GM19468 (cell line): ENCODE results near the gene FOSL1.

Experiments used
- ATAC-seq: cut with Tn5 transposase; IDR thresholded peaks from one replicate; pipeline ENCODE4 v1.9.1; 2021; ENCODE audit warnings: mild to moderate bottlenecking, moderate library complexity, moderate number of reproducible peaks; ENCODE audit not compliant: unreplicated experiment; ENCODE audit errors: extremely low read depth

Gene FOSL1

GRCh38 chr11:65883786-65884715 lies 16.1 kb downstream of the FOSL1 start:
- no peak for ATAC-seq

GRCh38 chr11:65883058-65883761 lies 17.0 kb downstream of the FOSL1 start:
- ATAC-seq, result no peak

DNA sequence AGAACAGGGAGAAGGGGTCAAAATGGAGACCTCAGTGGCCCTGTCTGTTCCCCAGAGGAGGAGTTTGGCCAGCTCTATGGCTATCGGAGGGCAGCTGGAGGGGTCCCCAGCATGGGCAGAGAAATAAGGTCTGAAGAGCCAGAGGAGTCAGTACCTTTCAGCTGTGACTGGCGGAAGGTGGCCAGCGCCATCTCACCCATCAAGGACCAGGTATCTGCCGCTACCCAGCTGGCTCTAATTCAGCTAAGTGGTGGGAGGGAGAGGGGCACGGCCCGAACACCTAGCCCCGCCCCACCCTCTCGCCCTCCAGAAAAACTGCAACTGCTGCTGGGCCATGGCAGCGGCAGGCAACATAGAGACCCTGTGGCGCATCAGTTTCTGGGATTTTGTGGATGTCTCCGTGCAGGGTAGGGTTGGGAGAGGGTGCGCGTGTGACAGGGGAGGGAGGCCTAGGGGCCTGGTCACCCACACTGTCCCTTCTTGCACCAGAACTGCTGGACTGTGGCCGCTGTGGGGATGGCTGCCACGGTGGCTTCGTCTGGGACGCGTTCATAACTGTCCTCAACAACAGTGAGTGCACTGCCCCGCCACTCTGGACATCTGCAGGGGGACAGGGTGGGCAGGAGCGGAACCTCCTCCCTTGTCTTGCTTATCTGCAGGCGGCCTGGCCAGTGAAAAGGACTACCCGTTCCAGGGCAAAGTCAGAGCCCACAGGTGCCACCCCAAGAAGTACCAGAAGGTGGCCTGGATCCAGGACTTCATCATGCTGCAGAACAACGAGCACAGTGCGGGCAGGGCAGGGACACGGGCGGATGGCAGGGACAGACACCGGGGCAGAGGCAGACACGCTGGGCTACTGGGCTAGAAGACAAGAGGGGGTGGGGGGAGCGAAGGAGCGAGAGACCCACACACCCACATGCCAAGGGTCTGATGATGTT lies 17.8 kb downstream of the FOSL1 start:
- ATAC-seq, result no peak

DNA sequence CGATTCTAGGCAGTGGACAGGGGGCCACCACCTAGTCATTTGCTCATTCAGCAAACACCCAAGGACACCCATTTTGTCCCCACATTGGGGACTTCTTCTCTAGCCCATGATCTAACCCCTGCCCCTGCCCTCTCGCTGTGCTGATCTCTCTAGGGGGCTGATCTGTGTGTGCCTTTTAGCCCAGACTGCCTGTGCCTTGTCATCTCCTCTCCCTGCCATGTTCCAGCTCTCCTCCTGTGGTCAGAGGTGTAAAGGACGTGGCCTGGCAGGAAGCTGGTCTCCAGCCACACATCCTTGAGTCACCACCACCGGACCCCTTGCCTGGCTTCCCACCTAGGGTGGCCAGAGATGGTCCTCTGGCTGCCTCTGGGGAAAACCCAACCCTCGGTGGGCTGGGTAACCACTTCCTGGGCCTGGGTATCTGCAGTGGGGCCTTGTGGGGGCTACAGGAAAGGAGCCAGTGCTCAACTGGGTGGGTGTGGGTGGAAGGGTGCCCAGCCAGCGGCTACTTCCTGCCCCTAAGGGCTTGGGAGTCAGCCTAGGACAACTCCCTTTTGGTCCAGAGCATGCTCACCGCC lies 19.3 kb downstream of the FOSL1 start:
- ATAC-seq, result no peak

GRCh38 chr11:65880027-65880426 lies 20.2 kb downstream of the FOSL1 start:
- no peak for ATAC-seq

GRCh38 chr11:65879617-65880016 lies 20.6 kb downstream of the FOSL1 start, which contains the start of gene CTSW:
Gene CTSW (plus strand): TSS chr11:65879837. CDS start chr11:65879855, 18 bp downstream.
- no peak for ATAC-seq

DNA sequence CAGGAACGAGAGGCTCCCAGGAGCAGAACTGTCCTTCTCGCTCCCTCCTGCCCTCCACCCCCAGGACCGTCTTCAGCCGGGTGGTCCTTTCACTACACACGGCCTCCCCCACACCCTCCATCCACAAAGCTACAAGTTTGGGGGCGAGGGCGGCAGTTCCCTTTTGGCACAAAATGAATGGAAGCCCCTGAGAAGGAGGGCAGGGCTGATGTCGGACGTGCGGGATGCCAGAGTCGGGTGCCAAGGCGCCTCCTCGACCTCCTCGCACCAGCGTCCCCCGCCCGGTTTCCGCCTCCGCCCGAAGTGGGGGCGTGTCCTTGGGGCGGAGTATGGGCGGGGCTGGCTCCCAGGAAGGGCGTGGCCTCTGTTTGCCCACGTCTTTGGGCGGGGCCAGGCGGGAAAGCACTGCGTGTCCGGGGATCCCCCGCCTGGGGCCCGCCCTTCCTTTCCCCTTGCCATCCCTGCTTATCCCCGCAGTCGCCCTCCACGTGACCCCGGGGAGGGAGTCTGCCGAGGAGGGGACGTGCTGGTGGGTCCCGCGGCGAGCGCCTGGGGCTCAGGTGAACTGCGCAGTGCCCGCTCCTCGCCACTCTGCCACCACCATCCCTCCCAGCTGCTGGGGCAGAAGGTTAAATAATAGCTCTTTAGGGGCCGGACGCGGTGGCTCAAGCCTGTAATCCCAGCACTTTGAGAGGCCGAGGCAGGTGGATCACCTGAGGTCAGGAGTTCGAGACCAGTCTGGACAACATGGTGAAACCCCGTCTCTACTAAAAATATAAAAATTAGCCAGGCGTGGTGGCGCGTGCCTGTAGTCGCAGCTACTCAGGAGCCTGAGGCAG lies 26.7 kb downstream of the FOSL1 start:
- ATAC-seq, result peak; percentile 72

DNA sequence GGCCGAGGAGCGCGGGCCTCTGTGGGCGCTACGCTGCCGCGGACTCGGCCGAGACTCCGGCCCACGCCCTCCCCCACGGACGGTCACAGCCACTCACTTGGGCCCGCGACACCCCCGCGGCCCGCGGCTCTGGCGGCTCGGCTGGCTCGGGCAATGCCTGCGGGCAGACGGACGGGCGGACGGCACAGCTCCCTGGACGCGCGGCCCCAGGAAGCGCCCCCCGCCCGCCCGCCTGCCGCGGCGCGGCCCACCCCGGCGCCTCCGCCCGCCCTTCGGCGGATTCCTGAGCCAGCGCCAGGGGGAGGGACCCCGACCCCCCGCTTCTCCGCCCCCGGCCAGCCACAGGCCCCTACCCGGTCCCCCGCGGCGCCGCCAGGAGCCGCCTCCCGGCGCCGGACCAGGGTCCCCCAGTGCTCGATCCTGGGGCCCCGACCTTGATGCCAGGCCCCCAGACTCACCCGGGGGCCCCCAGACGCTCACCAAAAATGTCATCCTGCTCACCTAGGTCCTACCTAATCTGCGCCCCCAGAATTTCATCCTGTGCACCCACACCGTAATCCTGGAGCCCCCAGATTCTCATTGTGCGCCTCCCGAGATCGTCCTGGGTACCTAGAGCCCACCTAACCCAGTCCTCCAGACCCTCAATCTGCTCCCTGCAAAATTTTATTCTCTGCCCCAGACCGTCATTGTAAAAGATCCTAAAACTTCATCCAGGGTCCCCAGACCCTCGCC lies 27.4 kb downstream of the FOSL1 start, which contains the start of gene EFEMP2:
Gene EFEMP2 (minus strand): TSS at position 215 of the 732 bp plus-strand sequence. CDS start 446 bp downstream, outside the sequence.
- ATAC-seq, result no peak

- ATAC-seq, result no peak
Observed at GRCh38 chr11:65871811-65872548, 28.2 kb downstream of the FOSL1 start.

- no peak for ATAC-seq
Observed at GRCh38 chr11:65870706-65871681, 29.2 kb downstream of the FOSL1 start.

- ATAC-seq, result no peak
Observed at GRCh38 chr11:65870307-65870658, 29.9 kb downstream of the FOSL1 start.

DNA sequence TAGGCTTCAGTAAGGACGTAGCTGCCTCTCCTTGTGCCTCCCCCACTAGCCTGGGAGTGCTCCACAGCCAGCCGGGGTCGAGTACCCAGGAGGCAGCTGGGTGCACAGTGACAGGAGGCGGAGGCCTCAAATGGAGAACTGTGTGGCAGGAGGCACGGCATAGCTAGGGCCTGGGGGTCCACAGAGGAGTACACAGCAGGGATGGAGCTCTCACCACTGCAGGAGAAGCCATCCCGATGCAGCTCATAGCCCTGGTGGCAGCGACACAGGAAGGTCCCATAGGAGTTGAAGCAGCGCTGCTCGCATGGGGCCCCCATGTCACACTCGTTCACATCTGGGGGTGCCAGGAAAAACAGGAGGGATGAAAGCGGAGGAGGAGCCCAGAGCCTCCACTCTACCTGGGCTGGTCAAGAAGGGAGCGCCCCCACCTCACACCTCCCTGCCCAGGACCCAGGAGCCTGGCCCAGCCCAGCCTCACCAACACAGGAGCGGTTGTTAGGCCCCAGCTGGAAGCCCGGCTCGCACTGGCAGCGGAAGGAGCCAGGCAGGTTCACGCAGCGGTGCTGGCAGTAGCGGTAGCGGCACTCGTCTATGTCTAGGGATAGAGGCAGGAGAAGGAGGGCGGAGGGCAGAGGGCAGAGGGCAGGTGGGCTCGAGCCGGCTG lies 30.4 kb downstream of the FOSL1 start:
- no peak for ATAC-seq

- no peak for ATAC-seq
Observed at GRCh38 chr11:65868907-65869306, 31.3 kb downstream of the FOSL1 start.

DNA sequence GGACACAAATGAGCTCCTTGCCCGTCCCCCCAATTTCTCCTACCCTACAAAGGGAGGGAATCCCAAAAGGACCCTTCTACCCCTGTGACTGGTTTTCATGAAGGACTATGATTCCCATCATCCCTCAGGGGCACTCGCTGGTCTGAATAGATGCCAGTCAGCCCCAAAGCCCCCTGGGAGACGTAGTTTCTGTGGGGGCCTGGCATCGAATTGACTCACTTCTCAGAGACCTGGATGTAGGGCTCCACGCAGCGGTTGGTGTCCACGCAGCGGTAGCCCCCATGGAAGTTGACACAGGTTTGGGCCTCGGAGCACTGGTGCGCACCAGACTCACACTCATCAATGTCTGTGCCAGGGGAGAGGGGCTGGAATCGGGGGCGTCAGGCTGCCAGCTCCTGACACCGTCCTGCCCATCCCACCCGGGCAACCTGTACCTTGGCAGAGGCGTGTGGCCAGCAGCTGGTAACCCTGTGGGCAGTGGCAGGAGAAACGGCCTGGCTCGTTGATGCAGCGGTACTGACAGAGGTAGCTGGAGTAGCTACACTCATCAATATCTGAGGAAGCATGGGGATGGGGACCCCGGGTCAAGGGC lies 32.0 kb downstream of the FOSL1 start:
- no peak for ATAC-seq

DNA sequence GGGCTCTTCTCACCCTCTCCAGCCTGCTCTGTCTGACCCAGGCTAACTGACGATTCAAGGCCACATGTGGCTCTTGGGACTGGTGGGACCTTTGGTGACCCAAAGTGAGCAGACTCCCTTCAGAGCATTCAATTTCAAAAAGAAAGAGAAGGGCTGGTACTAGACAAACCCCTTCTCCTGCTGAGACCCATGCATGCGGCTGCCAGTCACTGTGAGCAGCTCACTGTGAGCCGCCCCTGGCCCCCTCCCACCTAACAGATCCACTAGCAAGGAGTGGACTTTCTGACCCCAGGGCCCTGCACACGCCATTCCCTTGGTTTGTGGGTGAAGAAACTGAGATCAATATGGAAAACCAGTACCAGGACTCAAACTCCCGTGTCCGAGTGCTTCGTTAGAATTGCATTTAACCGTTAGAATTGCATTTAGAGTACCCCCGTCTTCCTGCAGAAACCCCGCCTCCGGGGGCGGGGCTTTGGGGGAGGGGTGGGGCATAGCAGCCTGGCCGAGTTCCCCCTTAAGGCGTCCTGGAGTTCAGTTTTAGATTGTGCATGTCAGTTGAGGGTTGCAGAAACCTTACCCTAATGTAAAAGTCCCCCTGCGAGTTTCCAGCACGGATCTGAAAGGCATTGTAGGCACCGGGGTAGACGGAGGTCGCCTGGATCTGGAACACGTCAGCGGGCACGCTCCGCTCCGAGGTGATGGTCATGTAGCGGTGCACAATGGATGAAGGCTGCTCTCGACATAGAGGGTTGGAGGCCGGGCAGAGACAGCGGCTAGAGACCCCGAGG lies 32.7 kb downstream of the FOSL1 start:
- ATAC-seq, result no peak
